Heart right ventricle (tissue), 16 donors: Measurements from ENCODE around the gene NUCB1. TPM values are rescaled to one million over a fixed set of nuclear protein-coding genes. Genes with fewer than 3 reads are reported as not detected.

Experiments
- ATAC-seq, 8 donors: fragments of 200-7000 bp; cut with Tn5 transposase; one replicate each; pipeline ENCODE4 v1.9.1; 2020; ENCODE audit warnings: mild to moderate bottlenecking in 8 of 8, moderate library complexity in 8 of 8, moderate number of reproducible peaks in 1 of 8
- DNase-seq, 2 donors: peaks; one replicate each; pipeline ENCODE4 v3.0.0-alpha.2; 2020
- H3K27ac ChIP-seq, 10 donors: fragments of 200-600 bp; sonication (generic) in 2 of 10; one replicate each; pipeline versions ENCODE4 v1.5.0 to v1.8.0; 2020 to 2022; ENCODE audit warnings: mild to moderate bottlenecking in 3 of 10
- H3K27me3 ChIP-seq, 7 donors: fragments of 200-600 bp; one replicate each; pipeline ENCODE4 v1.8.0; 2021 to 2022; ENCODE audit warnings: mild to moderate bottlenecking in 2 of 7
- H3K36me3 ChIP-seq, 9 donors: fragments of 200-600 bp; sonication (generic) in 1 of 9; one replicate each; pipeline versions ENCODE4 v1.5.0 to v1.8.0; 2020 to 2022; ENCODE audit warnings: mild to moderate bottlenecking in 2 of 9
- H3K4me1 ChIP-seq, 9 donors: fragments of 200-600 bp; sonication (generic) in 1 of 9; one replicate each; pipeline versions ENCODE4 v1.5.0 to v1.8.0; 2020 to 2022; ENCODE audit warnings: mild to moderate bottlenecking in 4 of 9
- H3K4me3 ChIP-seq, 10 donors: fragments of 200-600 bp; sonication (generic) in 2 of 10; one replicate each; pipeline versions ENCODE4 v1.5.0 to v1.8.0; 2020 to 2022; ENCODE audit warnings: mild to moderate bottlenecking in 7 of 10, moderate library complexity in 2 of 10
- H3K9me3 ChIP-seq, 11 donors: fragments of 200-600 bp in 10 of 11; sonication (generic) in 2 of 11; one replicate each; pipeline versions ENCODE4 v1.5.0 to v1.8.0; 2013 to 2022; ENCODE audit warnings: mild to moderate bottlenecking in 2 of 11, control low read depth in 1 of 11, moderate library complexity in 1 of 11
- WGBS, 2 donors: extraction: QIAGEN DNeasy Blood & Tissue Kit; methylation state at CpG; one replicate each; pipeline ENCODE4 v1.1.7; 2013; ENCODE audit warnings: inconsistent platforms in 1 of 2; 5-methylcytosine and 5-hydroxymethylcytosine counted together
- intact Hi-C, 10 donors: fragments of 100-400 bp; cut with DNase I; formaldehyde crosslinking; loops; one replicate each; pipeline versions ENCODE4 v1.11.1 to v1.14.2; 2022
- polyA plus RNA-seq, 2 donors: library from polyadenylated mRNA; stranded (reverse); fragments of 200-250 nt; gene quantifications; one replicate each; pipeline ENCODE4 v1.2.3, GENCODE V29; 2013
- total RNA-seq, 10 donors: library from RNA; stranded (reverse); fragmentation: NEBNext Ultra II Directional in 3 of 10; extraction: Animal tissue kit (Norgen Biotek cat#: 25700) in 3 of 10; gene quantifications; one replicate each; pipeline versions ENCODE4 v1.2.1 to v1.2.4, GENCODE V29; 2021 to 2023
- TF ChIP-seq, protein P1 (sequence below), 9 donors: fragments of 200-600 bp; sonication (generic) in 2 of 9; IDR thresholded peaks; one replicate each; pipeline versions ENCODE4 v1.5.0 to v1.8.0; 2021 to 2022; ENCODE audit warnings: antibody characterized with exemption in 9 of 9, mild to moderate bottlenecking in 5 of 9, moderate library complexity in 1 of 9
- donor health status: Arrhythmogenic right ventricular cardiomyopathy.
- donor health status: ischemic (EF 13 %, LVEDD 7.1; RV severe dilation, severe dysfunction).
- donor health status: healthy with polysubstance abuse.
- donor health status: DM: no; HTN: yes; CAD: no.
- donor health status: DM: no; HTN: no; CAD: no.
- donor health status: ischemic (EF 25% LVEDD 6.9; RV normal size, moderate dysfunction).
- donor health status: ischemic (EF 25% LVEDD 5.7; RV mildly dilated, moderate dysfunction).
- donor health status: healthy.
- donor health status: DM: yes; HTN: yes; CAD: no.
- donor health status: Ischemic cardiomyopathy.
- donor health status: ischemic (EF 35%, LVEDD 5.7; RV mildly dilated, moderate dysfunction).
- donor health status: nonischemic (EF 11% LVEDD 7.7; RV severe dilation, severe dysfunction).
- donor health status: DM: yes; HTN: yes; CAD: no.
- donor health status: PGD.
- donor health status: ischemic (EF 29% LVEDD 5.4; RV normal size, mild dysfunction).
- donor health status: nonischemic (EF 23%, LVEDD 6.1; RV moderate dilation, normal function).

Gene NUCB1
- total and polyA plus RNA-seq, 12 donors = 170 to 452 (median 304) TPM

GRCh38 chr19:48959341-48960239, 59.5 kb downstream of the NUCB1 start:
- no peaks in the 10 kb centered on the region for H3K9me3 ChIP-seq
- TF ChIP-seq, protein P1, sequence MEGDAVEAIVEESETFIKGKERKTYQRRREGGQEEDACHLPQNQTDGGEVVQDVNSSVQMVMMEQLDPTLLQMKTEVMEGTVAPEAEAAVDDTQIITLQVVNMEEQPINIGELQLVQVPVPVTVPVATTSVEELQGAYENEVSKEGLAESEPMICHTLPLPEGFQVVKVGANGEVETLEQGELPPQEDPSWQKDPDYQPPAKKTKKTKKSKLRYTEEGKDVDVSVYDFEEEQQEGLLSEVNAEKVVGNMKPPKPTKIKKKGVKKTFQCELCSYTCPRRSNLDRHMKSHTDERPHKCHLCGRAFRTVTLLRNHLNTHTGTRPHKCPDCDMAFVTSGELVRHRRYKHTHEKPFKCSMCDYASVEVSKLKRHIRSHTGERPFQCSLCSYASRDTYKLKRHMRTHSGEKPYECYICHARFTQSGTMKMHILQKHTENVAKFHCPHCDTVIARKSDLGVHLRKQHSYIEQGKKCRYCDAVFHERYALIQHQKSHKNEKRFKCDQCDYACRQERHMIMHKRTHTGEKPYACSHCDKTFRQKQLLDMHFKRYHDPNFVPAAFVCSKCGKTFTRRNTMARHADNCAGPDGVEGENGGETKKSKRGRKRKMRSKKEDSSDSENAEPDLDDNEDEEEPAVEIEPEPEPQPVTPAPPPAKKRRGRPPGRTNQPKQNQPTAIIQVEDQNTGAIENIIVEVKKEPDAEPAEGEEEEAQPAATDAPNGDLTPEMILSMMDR (IDR thresholded peaks at IDR 0.05) = no peak
- peaks cover 0 to 31% (median 0%) of the 10 kb centered on the region in 9 donors for H3K36me3 ChIP-seq
- H3K4me3 ChIP-seq = no peak overlapping the region
- H3K4me1 ChIP-seq = peaks cover 14 to 51% (median 28%) of the 10 kb centered on the region in 9 donors
- 83 to 88% methylated on average over 15 to 16 of the region's 16 CpGs for WGBS, 2 donors
- ATAC-seq = no peak
- DNase-seq = no peak
- H3K27me3 ChIP-seq = no peaks in the 10 kb centered on the region
- no peak overlapping the region for H3K27ac ChIP-seq
- intact Hi-C loops = loop anchor here in 5 of 10 donors (10.0 kb wide), 4 partner anchors 85 to 485 kb away; partner anchors contain the start of genes CA11 (in 3 of the 5), DBP (in 2 of the 5) and PPP1R15A (in 2 of the 5)

DNA sequence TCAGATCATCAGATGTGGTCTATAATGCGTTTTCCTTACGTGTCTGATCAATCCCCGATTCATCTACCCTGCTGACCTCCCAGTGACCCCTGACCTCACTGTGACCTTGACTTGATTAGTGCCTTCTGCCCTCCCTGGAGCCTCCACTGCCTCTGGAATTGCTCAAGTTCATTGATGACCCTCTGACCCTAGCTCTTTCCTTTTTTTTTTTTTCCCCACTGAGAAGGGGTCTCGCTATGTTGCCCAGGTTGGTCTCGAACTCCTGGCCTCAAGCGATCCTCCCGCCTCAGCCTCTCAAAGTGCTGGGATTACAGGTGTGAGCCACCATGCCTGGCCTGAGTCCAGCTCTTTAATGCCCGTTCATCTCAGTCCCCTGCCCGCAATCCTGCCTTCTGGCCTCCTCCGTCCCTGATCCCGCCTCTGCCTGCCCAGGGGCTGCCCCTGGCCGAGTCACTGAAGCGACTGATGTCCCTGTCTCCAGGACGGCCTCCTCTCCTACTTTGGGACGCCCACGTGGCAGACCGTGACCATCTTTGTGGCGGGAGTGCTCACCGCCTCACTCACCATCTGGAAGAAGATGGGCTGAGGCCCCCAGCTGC, 61.0 kb downstream of the NUCB1 start:
- TF ChIP-seq, protein P1 (IDR thresholded peaks at IDR 0.05) = no peak
- DNase-seq (no peak), ATAC-seq (no peak)
- Histone ChIP-seq H3K27me3 (no peaks in the 10 kb centered on the region), H3K36me3 (peaks cover 0 to 33% (median 2%) of the 10 kb centered on the region in 9 donors), H3K9me3 (no peaks in the 10 kb centered on the region), H3K4me1 (peaks cover 11 to 45% (median 23%) of the 10 kb centered on the region in 9 donors), H3K27ac (peak overlapping the region in 1 of 10 donors; percentile 14), H3K4me3 (no peak overlapping the region)
- 91 to 93% methylated on average over 19 of the region's 19 CpGs for WGBS, 2 donors
- intact Hi-C loops = loop anchor here in 5 of 10 donors (10.0 kb wide), 3 partner anchors 86 to 326 kb away; partner anchors contain the start of genes CA11 (in 2 of the 5), DBP (in 2 of the 5) and PPP1R15A (in 2 of the 5)

DNA sequence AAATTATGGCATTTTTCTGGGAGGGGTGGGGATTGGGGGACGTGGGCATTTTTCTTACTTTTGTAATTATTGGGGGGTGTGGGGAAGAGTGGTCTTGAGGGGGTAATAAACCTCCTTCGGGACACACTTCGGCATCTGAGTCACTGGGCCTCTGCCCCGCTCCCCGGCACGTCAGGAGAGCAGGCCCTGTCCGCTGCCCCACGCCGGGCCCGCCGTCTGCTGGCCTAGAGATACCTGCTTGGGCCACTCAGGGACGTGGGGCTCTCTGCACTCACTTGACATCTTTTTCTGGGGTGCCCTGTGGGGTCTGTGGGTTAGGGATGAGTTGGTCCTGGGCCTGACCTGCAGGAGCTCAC, 61.5 kb downstream of the NUCB1 start:
- ATAC-seq (no peak), DNase-seq (no peak)
- H3K36me3 ChIP-seq = peaks cover 0 to 33% (median 6%) of the 10 kb centered on the region in 9 donors
- intact Hi-C loops = loop anchor here in 5 of 10 donors (10.0 kb wide), 3 partner anchors 87 to 327 kb away; partner anchors contain the start of genes CA11 (in 2 of the 5), DBP (in 2 of the 5) and PPP1R15A (in 2 of the 5)
- H3K9me3 ChIP-seq = no peaks in the 10 kb centered on the region
- no peak overlapping the region for H3K4me3 ChIP-seq
- TF ChIP-seq, protein P1 (IDR thresholded peaks at IDR 0.05) = no peak
- peaks cover 15 to 45% (median 27%) of the 10 kb centered on the region in 9 donors for H3K4me1 ChIP-seq
- WGBS, 2 donors = 87% methylated on average over 12 of the region's 12 CpGs
- H3K27ac ChIP-seq = peak overlapping the region in 7 of 10 donors; percentile 19 to 96 (median 87)
- no peaks in the 10 kb centered on the region for H3K27me3 ChIP-seq
